Prostate gland (tissue), 2 donors: ENCODE data around the gene ERG. TPM values are rescaled to one million over a fixed set of nuclear protein-coding genes. Genes with fewer than 3 reads are reported as not detected.

Source experiments
- DNase-seq: peaks from one replicate; pipeline ENCODE4 v3.0.0-alpha.2; 2019; ENCODE audit warnings: low spot score
- H3K27ac ChIP-seq, 2 donors: fragments of 200-600 bp; sonication (generic); 2 replicates each; pipeline ENCODE4 v1.5.1; 2017 to 2019
- H3K27me3 ChIP-seq: fragments of 200-600 bp; sonication (generic); replicated peaks from 2 replicates; pipeline ENCODE4 v1.5.1; 2019; ENCODE audit not compliant: insufficient read depth
- H3K36me3 ChIP-seq, 2 donors: fragments of 200-600 bp; sonication (generic); 1 replicate in 1 of 2; 2 replicates in 1 of 2; pipeline versions ENCODE4 v1.5.1 to v1.8.1; 2017 to 2019
- H3K4me1 ChIP-seq: fragments of 200-600 bp; sonication (generic); replicated peaks from 2 replicates; pipeline ENCODE4 v1.5.1; 2019
- H3K4me3 ChIP-seq, 2 donors: fragments of 200-600 bp; sonication (generic); 2 replicates each; pipeline ENCODE4 v1.5.1; 2017 to 2019
- H3K9me3 ChIP-seq: fragments of 200-600 bp; sonication (generic); 2 replicates; pipeline ENCODE4 v1.5.1; 2017
- POLR2A ChIP-seq: fragments of 450-650 bp; IDR thresholded peaks from one replicate; pipeline ENCODE4 v1.6.1; 2016; ENCODE audit warnings: antibody characterized with exemption, mild to moderate bottlenecking
- POLR2AphosphoS5 ChIP-seq: sonication (generic); formaldehyde crosslinking; IDR thresholded peaks from one replicate; pipeline ENCODE4 v1.6.1; 2017; ENCODE audit warnings: antibody characterized with exemption
- WGBS: methylation state at CpG from one replicate; pipeline ENCODE4 v1.1.5; 2018; 5-methylcytosine and 5-hydroxymethylcytosine counted together
- intact Hi-C: fragments of 100-400 bp; cut with DNase I; formaldehyde crosslinking; loops from one replicate; pipeline ENCODE4 v1.14.2; 2022
- total RNA-seq, 2 donors: library from RNA; depleted of rRNA; stranded (reverse); fragments of >200 nt; gene quantifications; one replicate each; pipeline ENCODE4 v1.1.0, GENCODE V29; 2016
- TF ChIP-seq, protein P1 (sequence below), 4 experiments: fragments of 200-600 bp in 2 of 4; fragments of 450-650 bp in 2 of 4; sonication (generic) in 2 of 4; IDR thresholded peaks; 1 replicate in 3 of 4; 2 replicates in 1 of 4; pipeline ENCODE4 v1.5.1; 2016 to 2019; ENCODE audit warnings: antibody characterized with exemption in 4 of 4, mild to moderate bottlenecking in 2 of 4, moderate library complexity in 2 of 4

ERG gene
- total RNA-seq, 2 donors from 2014 or later: 2.6 to 11.2 TPM

DNA sequence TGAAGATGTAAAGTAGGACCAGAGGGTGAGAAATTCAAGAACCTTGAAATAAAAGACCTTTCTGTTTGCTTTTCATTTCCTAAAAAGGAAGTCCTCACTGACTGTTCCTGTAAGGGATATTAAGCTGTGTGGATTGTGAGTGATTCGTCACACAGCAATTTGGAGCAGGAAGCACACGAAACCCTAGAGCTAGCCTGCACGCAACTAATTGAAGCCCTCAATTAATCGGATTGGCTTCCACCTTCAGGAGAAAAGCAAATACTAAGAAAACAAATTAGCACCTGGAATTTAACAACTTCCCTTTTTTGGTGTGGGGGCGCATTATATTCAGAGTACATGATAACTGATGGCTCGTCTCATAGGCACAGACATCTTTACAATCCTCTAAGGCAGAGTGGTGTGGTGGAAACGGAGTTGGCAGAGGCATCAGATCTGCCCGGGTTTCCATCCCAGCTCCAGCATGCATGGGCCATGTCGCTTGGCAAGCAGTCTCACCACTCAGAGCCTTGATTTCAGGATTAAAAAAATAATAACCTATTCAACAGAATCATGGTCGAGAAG is 146.2 kb downstream of the ERG start:
- no peaks in the 10 kb centered on the region for H3K36me3 ChIP-seq
- no peak overlapping the region for H3K27ac ChIP-seq
- no peaks in the 10 kb centered on the region for H3K27me3 ChIP-seq
- no peak overlapping the region for H3K4me3 ChIP-seq
- H3K4me1 ChIP-seq: no peaks in the 10 kb centered on the region
- H3K9me3 ChIP-seq: no peaks in the 10 kb centered on the region
- intact Hi-C loops: loop anchor here (5.0 kb wide), 1 partner anchor 640 kb away; no protein-coding TSS in a partner anchor
- TF ChIP-seq, protein P1, sequence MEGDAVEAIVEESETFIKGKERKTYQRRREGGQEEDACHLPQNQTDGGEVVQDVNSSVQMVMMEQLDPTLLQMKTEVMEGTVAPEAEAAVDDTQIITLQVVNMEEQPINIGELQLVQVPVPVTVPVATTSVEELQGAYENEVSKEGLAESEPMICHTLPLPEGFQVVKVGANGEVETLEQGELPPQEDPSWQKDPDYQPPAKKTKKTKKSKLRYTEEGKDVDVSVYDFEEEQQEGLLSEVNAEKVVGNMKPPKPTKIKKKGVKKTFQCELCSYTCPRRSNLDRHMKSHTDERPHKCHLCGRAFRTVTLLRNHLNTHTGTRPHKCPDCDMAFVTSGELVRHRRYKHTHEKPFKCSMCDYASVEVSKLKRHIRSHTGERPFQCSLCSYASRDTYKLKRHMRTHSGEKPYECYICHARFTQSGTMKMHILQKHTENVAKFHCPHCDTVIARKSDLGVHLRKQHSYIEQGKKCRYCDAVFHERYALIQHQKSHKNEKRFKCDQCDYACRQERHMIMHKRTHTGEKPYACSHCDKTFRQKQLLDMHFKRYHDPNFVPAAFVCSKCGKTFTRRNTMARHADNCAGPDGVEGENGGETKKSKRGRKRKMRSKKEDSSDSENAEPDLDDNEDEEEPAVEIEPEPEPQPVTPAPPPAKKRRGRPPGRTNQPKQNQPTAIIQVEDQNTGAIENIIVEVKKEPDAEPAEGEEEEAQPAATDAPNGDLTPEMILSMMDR (IDR thresholded peaks at IDR 0.05): no peak
- no peak for TF ChIP-seq POLR2AphosphoS5
- TF ChIP-seq POLR2A: no peak
- no peak for DNase-seq
- WGBS: 21% methylated on average over 10 of the region's 10 CpGs

DNA sequence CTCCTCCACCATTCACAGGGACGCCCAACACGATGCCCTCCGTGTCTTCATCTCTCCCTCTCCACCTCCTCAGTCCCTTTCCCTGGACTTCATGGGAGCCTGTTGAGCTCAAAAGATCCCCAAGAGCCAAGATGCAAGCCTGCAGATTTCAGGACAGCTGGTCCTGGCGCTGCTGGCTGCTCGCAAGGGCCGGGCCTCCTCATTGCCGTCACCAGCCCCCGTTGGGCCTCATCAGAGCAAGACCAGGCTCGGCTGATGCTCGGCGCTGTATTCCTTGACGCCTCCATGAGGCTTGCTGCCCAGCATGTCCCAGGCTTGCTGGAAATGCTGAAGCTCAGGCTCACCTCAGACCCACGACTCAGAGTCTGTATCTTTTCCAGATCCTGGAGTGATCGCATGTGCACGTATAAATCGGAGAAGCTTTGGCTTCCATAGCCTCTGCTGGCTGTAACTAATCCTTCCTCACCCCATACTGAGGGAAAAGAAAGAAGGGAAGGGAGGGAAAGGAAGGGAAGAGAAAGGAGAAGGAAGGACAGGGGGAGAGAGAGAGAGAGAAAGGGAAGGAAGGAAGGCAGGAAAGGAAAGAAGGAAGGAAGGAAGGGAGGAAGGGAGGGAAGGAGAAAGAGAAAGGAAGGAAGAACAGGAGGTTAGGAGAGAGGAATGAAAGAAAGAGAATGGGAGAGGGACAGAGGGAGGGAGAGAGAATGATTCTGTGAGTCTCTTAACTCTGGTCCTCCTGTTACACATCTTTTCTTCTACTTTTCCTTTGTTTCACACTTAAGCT is 146.9 kb downstream of the ERG start:
- no peak for DNase-seq
- no peaks in the 10 kb centered on the region for H3K4me1 ChIP-seq
- no peak overlapping the region for H3K4me3 ChIP-seq
- no peak overlapping the region for H3K27ac ChIP-seq
- TF ChIP-seq, protein P1 (IDR thresholded peaks at IDR 0.05): no peak
- TF ChIP-seq POLR2A (no peak), POLR2AphosphoS5 (no peak)
- H3K9me3 ChIP-seq: no peaks in the 10 kb centered on the region
- intact Hi-C loops: loop anchor here (5.0 kb wide), 1 partner anchor 639 kb away; no protein-coding TSS in a partner anchor
- no peaks in the 10 kb centered on the region for H3K36me3 ChIP-seq
- no peaks in the 10 kb centered on the region for H3K27me3 ChIP-seq
- WGBS: 84% methylated on average over 16 of the region's 16 CpGs

DNA sequence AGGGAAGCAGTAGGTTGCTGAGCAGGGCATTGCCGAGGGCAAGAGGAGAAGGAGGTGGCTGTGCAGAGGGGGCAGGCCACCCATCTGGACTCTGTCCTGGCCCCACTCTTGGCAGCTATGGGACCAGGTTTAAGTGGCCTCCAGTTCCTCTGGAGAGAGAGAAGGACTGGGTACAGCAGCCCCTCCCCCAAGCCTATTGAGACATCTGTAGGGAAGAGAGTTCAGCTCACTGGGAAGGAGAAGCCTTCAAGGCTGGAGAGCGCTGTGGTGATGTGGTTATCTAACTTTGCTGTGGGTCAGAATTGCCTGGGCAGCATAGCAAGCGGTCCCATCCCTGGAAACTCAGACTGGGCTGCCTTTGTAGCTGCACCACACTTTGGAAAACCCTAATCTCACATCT is 147.6 kb downstream of the ERG start:
- TF ChIP-seq, protein P1 (IDR thresholded peaks at IDR 0.05): no peak
- TF ChIP-seq POLR2A: no peak
- TF ChIP-seq POLR2AphosphoS5: no peak
- Histone ChIP-seq H3K9me3 (no peaks in the 10 kb centered on the region), H3K4me3 (no peak overlapping the region), H3K4me1 (no peaks in the 10 kb centered on the region), H3K27ac (no peak overlapping the region), H3K36me3 (no peaks in the 10 kb centered on the region), H3K27me3 (no peaks in the 10 kb centered on the region)
- intact Hi-C loops: loop anchor here (5.0 kb wide), 1 partner anchor 638 kb away; no protein-coding TSS in a partner anchor
- no peak for DNase-seq
- 89% methylated on average over 3 of the region's 3 CpGs for WGBS

GRCh38 chr21:38349977-38350376 is 148.3 kb downstream of the ERG start:
- H3K27ac ChIP-seq: no peak overlapping the region
- WGBS: 97% methylated on average over 2 of the region's 2 CpGs
- H3K27me3 ChIP-seq: no peaks in the 10 kb centered on the region
- no peaks in the 10 kb centered on the region for H3K36me3 ChIP-seq
- H3K9me3 ChIP-seq: no peaks in the 10 kb centered on the region
- TF ChIP-seq POLR2AphosphoS5 (no peak), POLR2A (no peak)
- TF ChIP-seq, protein P1 (IDR thresholded peaks at IDR 0.05): no peak
- H3K4me1 ChIP-seq: no peaks in the 10 kb centered on the region
- intact Hi-C loops: loop anchor here (5.0 kb wide), 1 partner anchor 638 kb away; no protein-coding TSS in a partner anchor
- no peak for DNase-seq
- no peak overlapping the region for H3K4me3 ChIP-seq
